ENCODE results near the gene BAIAP2L2.
"Not testable (repeated sequence)": the region's sequence is repeated elsewhere in the genome, so short reads cannot be mapped to it uniquely, and the experiment has no call there.

The BAIAP2L2 gene

GRCh38 chr22:38041760-38042487 is 68.6 kb downstream of the BAIAP2L2 start:
- in situ Hi-C loops (cut with HindIII; ENCODE audit: low sequenced_read_pairs) = no loop called here

- in situ Hi-C loops (cut with HindIII; ENCODE audit: low sequenced_read_pairs) = no loop called here
Observed at GRCh38 chr22:38040953-38041759, 69.3 kb downstream of the BAIAP2L2 start.

- in situ Hi-C loops (cut with HindIII; ENCODE audit: low sequenced_read_pairs) = no loop called here
Observed at GRCh38 chr22:38038890-38039812, 71.3 kb downstream of the BAIAP2L2 start.

GRCh38 chr22:38038426-38038825 is 72.1 kb downstream of the BAIAP2L2 start:
- in situ Hi-C loops (cut with HindIII; ENCODE audit: low sequenced_read_pairs) = no loop called here

- in situ Hi-C loops (cut with HindIII; ENCODE audit: low sequenced_read_pairs) = not testable (repeated sequence)
Observed at GRCh38 chr22:38037367-38038150, 72.9 kb downstream of the BAIAP2L2 start.

- in situ Hi-C loops (cut with HindIII; ENCODE audit: low sequenced_read_pairs) = no loop called here
Observed at GRCh38 chr22:38036392-38037062, 74.0 kb downstream of the BAIAP2L2 start.

GRCh38 chr22:38035530-38035885 is 75.0 kb downstream of the BAIAP2L2 start:
- in situ Hi-C loops (cut with HindIII; ENCODE audit: low sequenced_read_pairs) = no loop called here
